ENCODE data around the gene VARS2.
A peak's percentile ranks its signal among the peaks of the same experiment; 100 is the strongest.

The VARS2 gene

GRCh38 chr6:30879684-30880427 is 34.2 kb upstream of the VARS2 start:
- Histone ChIP-seq H3K4me1 (ENCODE audit: insufficient read depth, low read length) (peaks cover 33% of the 10 kb centered on the region), H3K9ac (ENCODE audit: low read depth, low read length) (peak overlapping the region; percentile 67; the same call in 1 of the 2 replicates), H3K36me3 (ENCODE audit: insufficient read depth, low read length) (no peaks in the 10 kb centered on the region), H3K27me3 (ENCODE audit: insufficient read depth, low read length) (no peaks in the 10 kb centered on the region), H3K27ac (ENCODE audit: low read depth, low read length) (peak overlapping the region; percentile 88), H3K9me3 (ENCODE audit: insufficient read depth, low read depth, low read length) (no peaks in the 10 kb centered on the region), H3K4me3 (ENCODE audit: low read length) (peak overlapping the region; percentile 72)
- WGBS = 64% methylated on average over 8 of the region's 8 CpGs

GRCh38 chr6:30880698-30881252 is 33.3 kb upstream of the VARS2 start:
- H3K9me3 ChIP-seq (ENCODE audit: insufficient read depth, low read depth, low read length) = no peaks in the 10 kb centered on the region
- peak overlapping the region; percentile 72 for H3K4me3 ChIP-seq (ENCODE audit: low read length)
- no peaks in the 10 kb centered on the region for H3K27me3 ChIP-seq (ENCODE audit: insufficient read depth, low read length)
- peaks cover 41% of the 10 kb centered on the region for H3K4me1 ChIP-seq (ENCODE audit: insufficient read depth, low read length)
- no peaks in the 10 kb centered on the region for H3K36me3 ChIP-seq (ENCODE audit: insufficient read depth, low read length)
- peak overlapping the region; percentile 88 for H3K27ac ChIP-seq (ENCODE audit: low read depth, low read length)
- peak overlapping the region; percentile 67 for H3K9ac ChIP-seq (ENCODE audit: low read depth, low read length)
- 3% methylated on average over 16 of the region's 16 CpGs for WGBS

GRCh38 chr6:30881392-30882203 is 32.4 kb upstream of the VARS2 start:
- H3K9ac ChIP-seq (ENCODE audit: low read depth, low read length) = peak overlapping the region; percentile 67
- peak overlapping the region; percentile 50 for H3K27ac ChIP-seq (ENCODE audit: low read depth, low read length)

GRCh38 chr6:30882204-30882758 is 31.8 kb upstream of the VARS2 start:
- H3K4me1 ChIP-seq (ENCODE audit: insufficient read depth, low read length) = peaks cover 49% of the 10 kb centered on the region
- 0 out of 2 replicates have a peak overlapping the region, but pooled peaks have one; percentile 67 for H3K9ac ChIP-seq (ENCODE audit: low read depth, low read length)
- H3K27ac ChIP-seq (ENCODE audit: low read depth, low read length) = peak overlapping the region; percentile 50

More at GRCh38 chr6:30881392-30882203, 32.4 kb upstream of the VARS2 start:
- Histone ChIP-seq H3K36me3 (ENCODE audit: insufficient read depth, low read length) (no peaks in the 10 kb centered on the region), H3K9me3 (ENCODE audit: insufficient read depth, low read depth, low read length) (no peaks in the 10 kb centered on the region), H3K27me3 (ENCODE audit: insufficient read depth, low read length) (no peaks in the 10 kb centered on the region), H3K4me1 (ENCODE audit: insufficient read depth, low read length) (peaks cover 44% of the 10 kb centered on the region), H3K4me3 (ENCODE audit: low read length) (peak overlapping the region; percentile 72)
- 43% methylated on average over 14 of the region's 14 CpGs for WGBS

GRCh38 chr6:30882759-30883684 is 31.0 kb upstream of the VARS2 start:
- Histone ChIP-seq H3K9me3 (ENCODE audit: insufficient read depth, low read depth, low read length) (no peaks in the 10 kb centered on the region), H3K36me3 (ENCODE audit: insufficient read depth, low read length) (peaks cover 7% of the 10 kb centered on the region; the same call in 1 of the 2 replicates), H3K27ac (ENCODE audit: low read depth, low read length) (peak overlapping the region; percentile 50), H3K4me3 (ENCODE audit: low read length) (peak overlapping the region; percentile 72), H3K27me3 (ENCODE audit: insufficient read depth, low read length) (no peaks in the 10 kb centered on the region), H3K4me1 (ENCODE audit: insufficient read depth, low read length) (peaks cover 50% of the 10 kb centered on the region), H3K9ac (ENCODE audit: low read depth, low read length) (peak overlapping the region; percentile 57)
- WGBS = 24% methylated on average over 15 of the region's 15 CpGs

More at GRCh38 chr6:30882204-30882758, 31.8 kb upstream of the VARS2 start:
- Histone ChIP-seq H3K9me3 (ENCODE audit: insufficient read depth, low read depth, low read length) (no peaks in the 10 kb centered on the region), H3K27me3 (ENCODE audit: insufficient read depth, low read length) (no peaks in the 10 kb centered on the region), H3K4me3 (ENCODE audit: low read length) (peak overlapping the region; percentile 72), H3K36me3 (ENCODE audit: insufficient read depth, low read length) (peaks cover 2% of the 10 kb centered on the region; the same call in 1 of the 2 replicates)
- 17% methylated on average over 8 of the region's 8 CpGs for WGBS

GRCh38 chr6:30883685-30884520 is 30.1 kb upstream of the VARS2 start, which contains the start of gene DDR1:
Gene DDR1, plus strand, starts transcription at chr6:30884519. Its CDS starts 4,211 bp downstream, at chr6:30888730.
- H3K9me3 ChIP-seq (ENCODE audit: insufficient read depth, low read depth, low read length) = no peaks in the 10 kb centered on the region
- peaks cover 11% of the 10 kb centered on the region for H3K36me3 ChIP-seq (ENCODE audit: insufficient read depth, low read length)
- H3K27me3 ChIP-seq (ENCODE audit: insufficient read depth, low read length) = no peaks in the 10 kb centered on the region
- H3K9ac ChIP-seq (ENCODE audit: low read depth, low read length) = peak within 1 kb of the TSS; percentile 61
- peak within 1 kb of the TSS; percentile 89 for H3K27ac ChIP-seq (ENCODE audit: low read depth, low read length)
- peaks cover 57% of the 10 kb centered on the region for H3K4me1 ChIP-seq (ENCODE audit: insufficient read depth, low read length)
- WGBS = 3% methylated on average over 62 of the region's 62 CpGs
- peak within 1 kb of the TSS; percentile 72 for H3K4me3 ChIP-seq (ENCODE audit: low read length)

- Histone ChIP-seq H3K9ac (ENCODE audit: low read depth, low read length) (peak overlapping the region; percentile 61), H3K27me3 (ENCODE audit: insufficient read depth, low read length) (no peaks in the 10 kb centered on the region), H3K4me1 (ENCODE audit: insufficient read depth, low read length) (peaks cover 54% of the 10 kb centered on the region), H3K36me3 (ENCODE audit: insufficient read depth, low read length) (peaks cover 20% of the 10 kb centered on the region), H3K9me3 (ENCODE audit: insufficient read depth, low read depth, low read length) (no peaks in the 10 kb centered on the region), H3K4me3 (ENCODE audit: low read length) (peak overlapping the region; percentile 72), H3K27ac (ENCODE audit: low read depth, low read length) (peak overlapping the region; percentile 89)
- WGBS = 3% methylated on average over 59 of the region's 59 CpGs
Measured at GRCh38 chr6:30884521-30885480, 29.2 kb upstream of the VARS2 start.

- Histone ChIP-seq H3K9ac (ENCODE audit: low read depth, low read length) (peak overlapping the region; percentile 61), H3K27ac (ENCODE audit: low read depth, low read length) (peak overlapping the region; percentile 89), H3K4me3 (ENCODE audit: low read length) (peak overlapping the region; percentile 72), H3K4me1 (ENCODE audit: insufficient read depth, low read length) (peaks cover 49% of the 10 kb centered on the region), H3K27me3 (ENCODE audit: insufficient read depth, low read length) (no peaks in the 10 kb centered on the region), H3K9me3 (ENCODE audit: insufficient read depth, low read depth, low read length) (no peaks in the 10 kb centered on the region), H3K36me3 (ENCODE audit: insufficient read depth, low read length) (peaks cover 28% of the 10 kb centered on the region)
- 28% methylated on average over 7 of the region's 7 CpGs for WGBS
Measured at GRCh38 chr6:30885481-30885998, 28.5 kb upstream of the VARS2 start.
